Tongue (tissue), 2 donors: Measurements from ENCODE around the gene ZDHHC19. TPM values are rescaled to one million over a fixed set of nuclear protein-coding genes. Genes with fewer than 3 reads are reported as not detected.
"Not testable (repeated sequence)": the region's sequence is repeated elsewhere in the genome, so short reads cannot be mapped to it uniquely, and the experiment has no call there.

Experiments used
- DNase-seq: peaks from one replicate; pipeline ENCODE4 v3.0.0-alpha.2; 2015
- total RNA-seq: library from RNA; depleted of rRNA; stranded (reverse); fragments of >200 nt; gene quantifications from one replicate; pipeline ENCODE4 v1.2.3, GENCODE V29; 2014

ZDHHC19 gene
- total RNA-seq, 1 donor from 2014 or later: not detected

GRCh38 chr3:196202516-196202970, 8.7 kb downstream of the ZDHHC19 start:
- DNase-seq: no peak

DNA sequence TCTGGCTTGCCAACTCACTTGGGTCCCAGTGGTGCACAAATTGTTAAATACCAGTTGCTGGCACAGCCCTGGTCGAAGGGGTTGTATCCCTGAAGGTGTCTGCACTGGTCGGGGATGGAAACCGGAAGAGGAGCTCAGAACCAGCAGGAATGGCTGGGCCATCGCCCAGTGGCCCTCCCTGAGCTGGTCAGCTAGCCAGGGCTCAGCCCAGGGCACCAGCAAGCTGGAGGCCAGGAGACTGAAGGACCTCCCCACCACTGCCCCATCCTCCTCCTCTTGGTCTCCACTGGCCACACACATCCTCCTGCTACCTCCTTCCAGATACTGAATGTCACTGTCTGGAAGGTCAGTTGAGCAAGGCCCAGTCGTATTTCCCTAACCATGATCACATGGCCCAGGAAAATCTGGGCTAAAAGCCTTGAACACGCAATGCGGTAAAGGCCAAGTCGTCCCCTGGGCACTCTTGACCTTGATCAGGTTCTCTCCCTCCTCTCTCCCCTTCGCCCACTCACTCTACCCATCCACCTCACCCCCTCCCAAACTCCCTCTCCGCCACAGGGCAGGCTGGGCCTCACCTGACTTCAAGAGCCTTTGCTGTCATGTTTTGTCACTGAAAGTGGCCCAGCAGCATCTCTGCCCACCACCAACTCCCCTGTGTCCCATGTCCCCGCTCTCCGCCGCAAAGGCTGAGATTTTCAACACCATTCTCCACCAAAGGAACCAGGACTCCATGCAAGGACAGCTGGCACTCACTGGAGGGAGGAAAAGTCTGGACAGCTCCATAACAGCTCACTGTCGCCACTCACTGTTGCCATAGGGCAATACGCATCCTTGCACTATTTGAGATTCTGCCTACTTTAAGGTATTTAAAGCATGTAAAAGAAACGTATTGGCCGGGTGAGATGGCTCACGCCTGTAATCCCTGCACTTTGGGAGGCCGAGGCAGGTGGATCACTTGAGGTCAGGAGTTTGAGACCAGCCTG, 12.1 kb downstream of the ZDHHC19 start:
- DNase-seq: no peak

- DNase-seq: no peak
Observed at GRCh38 chr3:196198081-196198675, 13.0 kb downstream of the ZDHHC19 start.

DNA sequence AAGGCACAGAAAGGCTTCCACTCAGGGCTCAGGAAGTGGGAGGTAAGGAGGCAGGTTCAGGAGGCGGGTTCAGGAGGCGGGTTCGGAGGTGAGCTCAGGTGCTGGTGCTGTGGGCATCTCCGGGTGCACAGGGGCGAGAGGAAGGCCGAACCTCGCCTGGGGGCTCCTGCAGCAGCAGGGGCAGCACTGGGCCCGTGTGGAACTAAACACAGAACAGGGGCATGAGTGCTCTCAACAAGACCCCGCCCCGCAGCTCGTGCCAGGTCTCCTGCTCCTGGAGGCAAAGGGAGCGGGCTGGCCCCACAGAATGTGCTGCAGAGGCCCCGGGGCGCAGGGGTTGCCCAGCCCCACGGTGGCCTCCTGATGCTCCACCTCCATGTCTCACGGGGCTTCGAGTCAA, 13.7 kb downstream of the ZDHHC19 start:
- no peak for DNase-seq

DNA sequence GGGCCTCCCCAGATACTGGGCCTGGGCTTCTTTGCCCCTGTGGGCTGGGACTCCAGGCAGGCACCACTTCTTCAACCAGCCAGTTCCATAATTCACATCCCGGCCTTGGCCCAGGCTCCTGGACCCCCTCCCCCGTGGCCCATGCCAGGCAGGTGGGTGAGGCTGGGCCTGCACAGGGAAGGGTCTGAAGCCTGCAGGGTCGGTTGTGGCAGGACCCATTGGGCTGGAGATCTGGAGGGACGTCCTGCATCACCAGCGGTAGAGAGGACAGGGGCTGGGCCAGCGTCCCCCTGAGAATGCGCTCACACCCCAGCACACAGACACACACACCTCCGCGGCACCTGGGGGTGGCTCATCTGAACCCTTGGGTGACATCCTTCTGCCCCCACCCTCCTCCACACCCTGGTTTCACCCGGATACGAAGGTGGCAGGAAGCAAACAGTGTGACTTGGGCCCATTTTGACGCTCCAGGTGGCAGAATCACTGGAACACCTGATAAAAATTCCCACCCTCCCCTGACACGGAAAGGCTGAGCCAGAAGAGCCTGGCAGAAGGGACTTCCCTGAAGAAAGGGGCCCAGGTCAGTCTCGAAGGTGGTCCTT, 15.4 kb downstream of the ZDHHC19 start:
- DNase-seq: no peak

GRCh38 chr3:196194542-196194915, 16.7 kb downstream of the ZDHHC19 start:
- DNase-seq: no peak

- no peak for DNase-seq
Observed at GRCh38 chr3:196193736-196194541, 17.3 kb downstream of the ZDHHC19 start.

DNA sequence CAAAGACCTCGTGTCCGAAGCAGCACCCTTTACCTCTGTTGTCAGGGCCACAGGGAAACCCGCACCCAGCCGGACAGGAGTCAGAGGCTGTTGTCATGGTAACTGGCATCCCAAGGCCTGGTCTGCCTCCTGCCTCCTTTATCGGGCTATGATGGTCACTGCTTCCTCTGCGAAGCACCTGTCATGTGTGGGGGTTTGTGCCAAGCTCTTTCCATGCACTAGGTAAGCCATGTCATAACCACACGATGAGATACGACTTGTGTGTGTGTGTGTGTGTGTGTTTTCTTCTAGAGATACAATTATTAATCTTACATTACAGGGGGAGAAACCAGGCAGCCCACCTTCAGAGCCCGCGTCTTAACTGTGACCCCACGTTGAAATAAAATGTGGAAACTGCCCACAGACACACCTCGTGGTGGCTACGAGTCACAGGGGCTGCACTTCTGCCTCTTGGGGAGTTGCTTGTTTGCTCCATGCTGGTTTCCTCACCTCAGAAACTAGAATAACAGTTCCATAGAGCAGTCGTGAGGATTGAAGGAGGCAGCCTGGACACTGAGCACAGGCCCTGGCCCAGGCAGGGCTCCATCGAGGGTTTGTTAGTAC, 18.0 kb downstream of the ZDHHC19 start:
- no peak for DNase-seq

GRCh38 chr3:196192524-196193051, 18.6 kb downstream of the ZDHHC19 start:
- peak; percentile 35 for DNase-seq

DNA sequence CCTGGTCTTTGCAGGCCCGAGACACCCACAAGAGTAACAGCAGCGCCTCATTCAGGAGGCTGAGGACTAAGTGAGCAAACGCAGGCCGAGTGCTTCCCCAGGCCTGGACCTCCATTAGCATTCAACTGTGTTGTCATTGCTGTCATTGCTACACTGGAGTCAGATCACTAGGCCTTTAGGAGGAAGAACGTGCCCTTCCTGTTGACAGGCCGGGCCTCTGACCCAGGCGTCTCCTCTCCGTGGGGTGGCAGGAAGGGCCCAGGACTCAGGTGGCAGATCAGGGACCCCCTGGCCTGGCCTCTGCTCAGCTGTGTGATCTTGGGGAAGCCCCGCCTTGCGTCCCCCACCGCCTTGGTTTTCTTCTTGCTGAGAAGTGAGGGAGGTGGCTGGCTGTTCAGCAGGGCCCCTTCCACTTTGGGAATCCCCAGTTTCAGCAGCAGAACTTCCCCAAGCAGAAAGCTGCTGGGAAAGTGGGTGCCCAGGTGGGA, 19.1 kb downstream of the ZDHHC19 start:
- DNase-seq: no peak

GRCh38 chr3:196189566-196190347, 21.4 kb downstream of the ZDHHC19 start:
- peak; percentile 28 for DNase-seq

GRCh38 chr3:196186651-196187573, 24.3 kb downstream of the ZDHHC19 start:
- peak; percentile 83 for DNase-seq

DNA sequence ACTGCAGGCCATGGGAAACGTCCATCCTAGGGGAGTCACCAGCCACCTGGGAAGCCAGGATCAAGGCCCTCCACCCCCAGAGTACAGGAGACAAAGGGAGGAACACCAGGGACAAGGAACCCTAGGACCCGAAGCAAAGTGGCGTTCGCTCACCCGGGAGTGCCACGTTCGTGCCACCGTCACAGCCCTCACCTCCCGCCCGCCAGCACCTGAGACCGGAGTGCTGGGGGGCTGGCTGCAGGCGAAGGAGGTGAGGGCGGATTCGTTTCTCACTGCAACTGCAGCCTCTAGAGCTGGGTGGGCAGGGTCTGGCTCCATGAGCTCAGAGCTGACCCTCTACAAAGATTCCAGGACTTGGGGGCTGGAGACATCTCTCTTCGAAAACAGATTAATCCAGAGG, 26.3 kb downstream of the ZDHHC19 start:
- no peak for DNase-seq

GRCh38 chr3:196184169-196184432, 27.1 kb downstream of the ZDHHC19 start:
- not testable (repeated sequence) for DNase-seq

DNA sequence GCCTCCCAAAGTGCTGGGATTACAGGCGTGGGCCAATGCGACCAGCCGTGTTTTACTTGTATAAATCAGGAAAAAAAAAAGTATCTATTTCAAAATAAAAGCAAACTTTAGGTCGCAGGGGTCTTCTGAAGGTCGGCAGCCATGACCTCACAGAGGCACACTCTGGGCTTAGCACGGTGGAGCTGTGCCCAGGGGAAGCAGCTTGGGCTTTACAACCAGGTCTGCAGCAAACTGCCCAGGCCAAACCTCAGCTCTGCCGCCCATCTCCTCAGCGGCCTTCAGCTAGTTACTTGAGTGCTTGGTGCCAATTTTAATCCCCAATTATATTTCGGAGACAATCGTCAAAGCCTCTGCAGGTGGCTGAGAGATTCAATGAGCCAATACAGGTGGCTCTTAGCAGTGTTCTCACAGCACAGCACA, 30.1 kb downstream of the ZDHHC19 start:
- no peak for DNase-seq

DNA sequence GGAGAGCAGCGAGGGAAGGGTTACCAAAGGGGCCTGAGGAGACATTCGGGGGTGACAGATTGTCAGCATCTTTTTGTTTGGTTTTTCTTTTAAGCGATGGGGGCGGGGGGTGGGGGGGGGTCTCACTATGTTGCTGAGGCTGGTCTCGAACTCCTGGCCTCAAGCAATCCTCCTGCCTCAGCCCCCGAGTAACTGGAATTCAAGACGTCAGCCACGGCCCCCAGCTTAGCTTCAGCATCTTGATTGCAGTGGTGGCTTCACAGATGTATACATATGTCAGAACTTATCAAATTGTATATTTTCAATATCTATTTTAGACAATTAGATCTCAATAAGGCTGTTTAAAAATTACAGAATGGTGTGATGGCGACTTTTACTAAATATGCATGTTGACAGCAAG, 30.9 kb downstream of the ZDHHC19 start:
- DNase-seq: no peak

DNA sequence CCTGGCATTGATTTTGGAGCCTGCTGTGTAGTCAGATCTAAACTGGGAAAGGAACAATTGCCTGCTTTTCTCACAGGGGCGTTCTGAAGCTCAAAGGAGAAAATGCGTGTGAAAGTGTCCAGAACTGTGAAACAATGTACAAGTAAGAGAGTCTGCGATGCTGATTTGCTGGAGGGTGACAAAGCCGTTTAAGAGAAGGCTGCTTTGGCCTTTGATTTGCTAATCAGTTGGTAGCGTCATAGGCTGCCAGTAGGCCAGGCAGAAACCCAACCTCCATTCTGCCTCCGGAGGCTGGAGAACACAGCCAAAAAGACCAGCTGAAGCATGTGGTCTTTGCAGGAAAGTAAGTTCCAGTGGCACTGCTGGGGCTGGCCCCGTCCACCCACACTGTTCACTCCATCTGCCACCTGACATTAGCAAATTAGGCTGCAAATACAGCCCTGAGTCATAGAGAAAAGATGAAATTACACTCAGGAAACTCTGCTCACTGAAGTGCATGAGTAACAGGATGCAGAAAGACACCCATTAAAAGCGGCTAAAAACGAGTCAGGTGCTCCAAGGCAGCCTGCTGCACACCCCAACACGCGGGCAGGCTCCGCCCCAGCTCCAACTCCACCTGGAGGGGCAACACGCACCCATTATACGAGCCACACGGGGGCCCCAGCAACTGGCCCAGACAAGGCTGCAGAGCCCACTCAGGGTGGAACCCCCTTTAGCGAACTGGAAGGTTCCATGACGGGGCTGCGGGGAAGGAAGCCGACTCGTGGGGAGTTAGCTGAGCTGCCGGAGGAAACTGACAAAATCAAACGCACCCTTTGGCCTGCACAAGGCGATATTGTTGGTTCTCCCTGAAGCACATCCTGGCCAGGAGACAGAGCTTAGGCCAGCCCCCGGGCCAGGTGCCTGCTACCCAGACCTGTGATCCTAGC, 31.6 kb downstream of the ZDHHC19 start:
- DNase-seq: peak; percentile 78

- no peak for DNase-seq
Observed at GRCh38 chr3:196178993-196179379, 32.2 kb downstream of the ZDHHC19 start.

DNA sequence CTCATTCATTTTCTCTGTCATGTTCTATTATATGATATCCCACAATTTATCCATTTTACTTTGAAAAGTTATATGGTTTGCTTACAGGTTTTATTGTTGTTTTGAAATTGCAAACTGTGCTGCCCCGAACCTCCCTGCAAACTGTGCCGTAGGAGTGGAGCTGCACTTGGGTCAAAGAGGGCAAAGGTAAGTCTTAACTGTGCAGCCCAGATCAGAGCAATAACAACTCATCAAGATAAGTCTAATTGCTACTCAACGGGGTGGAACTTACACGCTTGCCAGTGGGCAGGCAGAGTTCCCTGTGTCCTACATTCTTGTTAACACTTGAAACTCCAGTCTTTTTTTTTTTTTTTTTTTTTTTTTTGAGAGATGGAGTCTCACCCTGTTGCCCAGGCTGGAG, 33.2 kb downstream of the ZDHHC19 start:
- no peak for DNase-seq
